GM12865 (cell line): ENCODE data around the gene CNTN2.

Experiments used
- DNase-seq: peaks from one replicate; pipeline ENCODE4 v3.0.0; 2010; ENCODE audit warnings: low read depth
- H3K4me3 ChIP-seq: 2 replicates; pipeline ENCODE4 v1.5.1; 2011; ENCODE audit warnings: mild to moderate bottlenecking, low read depth, low read length, control low read depth
- TF ChIP-seq, protein P1 (sequence below): IDR thresholded peaks from 2 replicates; pipeline ENCODE4 v1.5.1; 2011; ENCODE audit warnings: low read length, control low read depth, low read depth, inconsistent platforms; ENCODE audit not compliant: insufficient read depth; ENCODE audit errors: missing control alignments

Gene CNTN2

GRCh38 chr1:205002705-205003104, 40.3 kb upstream of the CNTN2 start:
- no peak overlapping the region for H3K4me3 ChIP-seq
- TF ChIP-seq, protein P1, sequence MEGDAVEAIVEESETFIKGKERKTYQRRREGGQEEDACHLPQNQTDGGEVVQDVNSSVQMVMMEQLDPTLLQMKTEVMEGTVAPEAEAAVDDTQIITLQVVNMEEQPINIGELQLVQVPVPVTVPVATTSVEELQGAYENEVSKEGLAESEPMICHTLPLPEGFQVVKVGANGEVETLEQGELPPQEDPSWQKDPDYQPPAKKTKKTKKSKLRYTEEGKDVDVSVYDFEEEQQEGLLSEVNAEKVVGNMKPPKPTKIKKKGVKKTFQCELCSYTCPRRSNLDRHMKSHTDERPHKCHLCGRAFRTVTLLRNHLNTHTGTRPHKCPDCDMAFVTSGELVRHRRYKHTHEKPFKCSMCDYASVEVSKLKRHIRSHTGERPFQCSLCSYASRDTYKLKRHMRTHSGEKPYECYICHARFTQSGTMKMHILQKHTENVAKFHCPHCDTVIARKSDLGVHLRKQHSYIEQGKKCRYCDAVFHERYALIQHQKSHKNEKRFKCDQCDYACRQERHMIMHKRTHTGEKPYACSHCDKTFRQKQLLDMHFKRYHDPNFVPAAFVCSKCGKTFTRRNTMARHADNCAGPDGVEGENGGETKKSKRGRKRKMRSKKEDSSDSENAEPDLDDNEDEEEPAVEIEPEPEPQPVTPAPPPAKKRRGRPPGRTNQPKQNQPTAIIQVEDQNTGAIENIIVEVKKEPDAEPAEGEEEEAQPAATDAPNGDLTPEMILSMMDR, result no peak
- DNase-seq, result no peak

DNA sequence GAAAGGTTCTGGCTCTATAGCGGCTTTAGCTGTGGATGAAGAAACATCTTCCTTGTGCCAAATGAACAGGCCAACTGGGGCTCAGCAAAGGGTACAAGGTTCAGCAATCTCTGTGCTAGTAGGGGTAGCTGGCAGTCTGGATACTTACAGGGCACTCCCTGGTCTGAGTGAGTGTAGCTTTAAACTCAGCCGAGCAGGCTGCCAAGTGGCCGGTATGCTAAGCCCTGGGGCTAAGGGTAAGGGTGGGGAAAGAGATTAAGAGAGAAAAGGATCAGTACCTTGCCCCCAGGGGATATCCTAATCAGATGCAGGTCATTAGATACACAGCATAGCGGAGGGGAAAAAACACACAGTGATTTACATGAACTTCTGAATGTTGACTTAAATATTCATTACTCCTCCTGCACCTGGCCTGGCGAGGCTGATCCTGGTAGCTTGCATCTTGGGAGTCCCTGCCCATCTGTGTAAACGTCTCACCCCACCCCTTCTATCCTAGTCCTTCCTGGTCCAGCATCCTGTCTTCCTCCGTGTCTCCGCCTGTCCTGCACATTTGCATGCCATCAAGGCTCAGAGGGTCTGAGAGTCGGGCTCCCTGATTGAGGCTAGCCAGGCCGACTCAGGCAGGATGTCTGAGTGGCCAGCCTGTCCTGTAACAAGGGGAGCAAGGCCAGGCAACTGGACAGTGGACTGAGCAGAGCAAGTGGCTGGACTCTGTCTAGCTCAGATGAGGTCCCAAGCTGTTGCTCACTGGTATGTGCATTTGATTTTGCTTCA, 39.5 kb upstream of the CNTN2 start:
- TF ChIP-seq, protein P1, result no peak
- no peak for DNase-seq
- H3K4me3 ChIP-seq, result no peak overlapping the region

- TF ChIP-seq, protein P1, result no peak
- no peak for DNase-seq
- no peak overlapping the region for H3K4me3 ChIP-seq
These were observed 38.7 kb upstream of the CNTN2 start for GRCh38 chr1:205004351-205004750.

DNA sequence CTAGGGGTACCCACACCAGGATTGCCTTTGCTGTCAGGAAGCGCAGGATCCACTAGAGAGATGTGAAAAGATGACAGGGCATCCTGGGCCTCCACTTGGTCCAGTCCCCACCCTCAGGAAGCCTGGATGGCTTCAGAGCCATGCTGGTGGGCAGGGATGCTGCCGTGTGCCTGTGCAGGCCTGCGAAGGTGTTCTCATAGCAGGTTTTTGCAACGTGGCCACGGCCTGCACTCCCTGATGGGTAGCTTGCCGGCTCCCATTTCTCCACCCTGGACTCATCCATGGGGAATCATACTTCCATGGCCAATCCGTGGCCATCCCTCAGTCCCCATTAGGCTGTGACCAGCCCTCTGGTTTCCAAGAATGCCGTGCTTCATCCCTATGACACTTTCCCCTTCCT, 34.1 kb upstream of the CNTN2 start:
- H3K4me3 ChIP-seq, result no peak overlapping the region
- TF ChIP-seq, protein P1, result no peak
- no peak for DNase-seq

GRCh38 chr1:205009670-205010069, 33.3 kb upstream of the CNTN2 start:
- TF ChIP-seq, protein P1, result no peak
- no peak overlapping the region for H3K4me3 ChIP-seq
- no peak for DNase-seq

DNA sequence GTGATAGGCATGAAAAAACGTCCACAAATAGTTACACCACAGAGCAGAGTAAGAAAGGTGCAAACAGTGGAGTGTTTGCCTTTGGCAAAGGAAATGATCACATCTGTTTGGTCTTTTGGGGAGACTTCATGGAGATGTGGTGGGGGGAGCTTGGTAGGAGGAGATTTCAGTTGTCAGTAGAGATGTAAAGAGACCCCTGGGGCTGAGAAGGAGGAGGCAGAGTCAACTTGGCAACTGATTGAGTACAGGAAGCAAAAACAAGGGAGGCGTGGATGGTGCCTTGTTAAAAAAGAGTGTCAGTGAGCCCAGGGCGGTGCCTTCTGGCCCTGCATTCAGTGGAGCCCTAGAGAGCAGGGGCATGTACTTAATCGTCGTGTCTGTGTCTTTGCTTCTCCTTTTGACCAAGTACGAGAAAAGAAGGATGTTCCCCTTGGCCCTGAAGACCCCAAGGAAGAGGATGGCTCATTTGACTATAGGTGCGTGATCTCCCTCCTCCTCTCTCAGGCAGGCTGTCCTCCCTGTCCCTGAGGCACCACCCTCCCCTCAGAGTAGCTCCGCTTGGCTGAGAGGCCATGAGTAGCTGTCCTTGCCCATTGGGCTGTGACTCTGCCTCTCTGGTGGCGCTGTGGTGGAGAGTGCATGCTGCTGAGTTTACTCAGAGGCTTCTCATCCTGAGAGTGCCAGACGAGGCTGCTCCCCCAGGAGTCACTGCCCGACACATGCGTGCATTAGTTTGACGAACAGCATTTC, 30.4 kb upstream of the CNTN2 start:
- H3K4me3 ChIP-seq, result no peak overlapping the region
- no peak for DNase-seq
- TF ChIP-seq, protein P1, result no peak
